HepG2 (cell line): ENCODE results near the gene AMBRA1. TPM values are rescaled to one million over a fixed set of nuclear protein-coding genes. Genes with fewer than 3 reads are reported as not detected.

ENCODE experiments used
- HNF1B ChIP-seq: sonication (generic); formaldehyde crosslinking; IDR thresholded peaks from 2 replicates; pipeline ENCODE4 v1.5.1; 2020; ENCODE audit warnings: mild to moderate bottlenecking, moderate library complexity, missing genetic modification reagents
- KDM2A ChIP-seq: sonication (generic); formaldehyde crosslinking; IDR thresholded peaks from 2 replicates; pipeline ENCODE4 v1.4.0; 2020; ENCODE audit warnings: low read depth, missing genetic modification reagents, borderline replicate concordance
- MXD1 ChIP-seq: sonication (generic); formaldehyde crosslinking; IDR thresholded peaks from 2 replicates; pipeline ENCODE4 v1.4.0; 2020; ENCODE audit warnings: mild to moderate bottlenecking, missing genetic modification reagents
- PAXIP1 ChIP-seq: sonication (generic); formaldehyde crosslinking; conservative IDR thresholded peaks from 2 replicates; pipeline ENCODE4 v1.4.0; 2020; ENCODE audit warnings: mild to moderate bottlenecking, missing genetic modification reagents, moderate library complexity
- SP5 ChIP-seq: IDR thresholded peaks from 2 replicates; pipeline ENCODE4 v1.6.1; 2016; ENCODE audit warnings: low read depth, borderline replicate concordance
- TFDP1 ChIP-seq: IDR thresholded peaks from 2 replicates; pipeline ENCODE4 v1.6.1; 2016; ENCODE audit warnings: missing compliant biosample characterization, missing genetic modification reagents, borderline replicate concordance
- ZBTB25 ChIP-seq: IDR thresholded peaks from 2 replicates; pipeline ENCODE4 v1.6.1; 2018; ENCODE audit warnings: missing genetic modification reagents
- ZNF501 ChIP-seq: sonication (generic); formaldehyde crosslinking; IDR thresholded peaks from 2 replicates; pipeline ENCODE4 v1.5.1; 2020; ENCODE audit warnings: mild to moderate bottlenecking, moderate library complexity, missing genetic modification reagents
- ZNF547 ChIP-seq: sonication (generic); formaldehyde crosslinking; IDR thresholded peaks from 2 replicates; pipeline ENCODE4 v1.5.1; 2020; ENCODE audit warnings: mild to moderate bottlenecking, missing genetic modification reagents
- ZNF564 ChIP-seq: sonication (generic); formaldehyde crosslinking; IDR thresholded peaks from 2 replicates; pipeline ENCODE4 v1.8.1; 2023; ENCODE audit warnings: mild to moderate bottlenecking, missing genetic modification reagents
- ZNF740 ChIP-seq: sonication (generic); formaldehyde crosslinking; IDR thresholded peaks from 2 replicates; pipeline ENCODE4 v1.4.0; 2020; ENCODE audit warnings: missing genetic modification reagents
- polyA plus RNA-seq, 8 experiments: library from polyadenylated mRNA; depleted of rRNA in 3 of 8; stranded (reverse) in 7 of 8; unstranded in 1 of 8; fragments of >200 nt; fragmentation: Illumina TruSeq in 4 of 8; extraction: Trizol in 4 of 8; gene quantifications; 2 replicates each; pipeline versions ENCODE4 v1.2.1 to v1.2.3, GENCODE V29; 2011 to 2016; ENCODE audit warnings: low read depth in 4 of 8, missing spikeins in 1 of 8, mixed read lengths in 1 of 8; ENCODE audit not compliant: insufficient read depth in 1 of 8
- total RNA-seq, 5 experiments: library from RNA; depleted of rRNA; stranded (reverse); fragments of >200 nt; fragmentation: Illumina TruSeq; extraction: Trizol; gene quantifications; 2 replicates each; pipeline ENCODE4 v1.2.3, GENCODE V29; 2016; ENCODE audit warnings: low read depth in 1 of 5

The AMBRA1 gene
- total and polyA plus RNA-seq, 2 of the 13 experiments (the other 11 are each of a cell fraction or from before 2014, with no cell fraction given): 15.7 to 26.0 TPM

GRCh38 chr11:46379482-46380293, 214.1 kb downstream of the AMBRA1 start (continued):
- 0 out of 2 replicates have a peak, but pooled peaks have one; percentile 21 for TF ChIP-seq ZNF740 (CRISPR knock-in tag)
- 0 out of 2 replicates have a peak, but pooled peaks have one; percentile 38 for TF ChIP-seq ZBTB25 (CRISPR knock-in tag)
- peak; percentile 70; the same call in 1 of the 2 replicates for TF ChIP-seq MXD1 (CRISPR knock-in tag)
- peak; percentile 25; the same call in 1 of the 2 replicates for TF ChIP-seq TFDP1 (CRISPR knock-in tag)
- peak; percentile 76 for TF ChIP-seq SP5 (CRISPR knock-in tag)
- TF ChIP-seq ZNF547 (CRISPR knock-in tag): 0 out of 2 replicates have a peak, but pooled peaks have one; percentile 50
- TF ChIP-seq KDM2A (CRISPR knock-in tag): peak; percentile 64; the same call in 1 of the 2 replicates
- TF ChIP-seq ZNF564 (CRISPR knock-in tag): 0 out of 2 replicates have a peak, but pooled peaks have one; percentile 49
- TF ChIP-seq ZNF501: peak; percentile 39; the same call in 1 of the 2 replicates
- TF ChIP-seq HNF1B (CRISPR knock-in tag): peak; percentile 70
- peak; percentile 36 for TF ChIP-seq PAXIP1
